PC-3 (cell line): ENCODE results near the gene NXPH1. TPM values are rescaled to one million over a fixed set of nuclear protein-coding genes. Genes with fewer than 3 reads are reported as not detected.

Experiments used
- ATAC-seq: fragments of 200-7000 bp; cut with Tn5 transposase; 2 replicates; pipeline ENCODE4 v1.9.1; 2020; ENCODE audit warnings: mild to moderate bottlenecking, moderate library complexity
- BruUV-seq: library from RNA; stranded (reverse); fragments of 400-500 nt; replicated peaks from 2 replicates; lab custom pipeline; 2021; lab: Mats Ljungman, UMichigan
- CTCF ChIA-PET: fragments of 300-600 bp; sonication (Branson Sonifier 250); formaldehyde crosslinking; loops from one replicate; lab custom pipeline; 2022; ENCODE audit warnings: antibody characterized with exemption; lab: Charles Lee
- POLR2A ChIA-PET: fragments of 300-600 bp; sonication (Branson Sonifier 250); formaldehyde crosslinking; loops from one replicate; lab custom pipeline; 2022; ENCODE audit warnings: antibody characterized with exemption; ENCODE audit not compliant: unreplicated experiment; lab: Charles Lee
- DNase-seq: peaks from one replicate; pipeline ENCODE4 v3.0.0-alpha.2; 2015
- H2AFZ ChIP-seq: fragments of 300-600 bp; sonication (generic); 2 replicates; pipeline ENCODE4 v1.6.0; 2016; ENCODE audit warnings: antibody characterized with exemption, low read length
- H3F3A ChIP-seq: fragments of 300-600 bp; sonication (generic); one replicate; pipeline ENCODE4 v1.6.0; 2017; ENCODE audit warnings: antibody characterized with exemption, low read length, control low read depth, mild to moderate bottlenecking; ENCODE audit not compliant: unreplicated experiment
- H3K27ac ChIP-seq: fragments of 300-600 bp; sonication (generic); 2 replicates; pipeline ENCODE4 v1.5.1; 2016; ENCODE audit warnings: mild to moderate bottlenecking, low read length
- H3K27me3 ChIP-seq: fragments of 300-600 bp; sonication (generic); 2 replicates; pipeline ENCODE4 v1.6.1; 2016; ENCODE audit warnings: low read length, mixed read lengths
- H3K36me3 ChIP-seq: fragments of 300-600 bp; sonication (generic); 2 replicates; pipeline ENCODE4 v1.6.1; 2016; ENCODE audit warnings: low read depth, mixed run types, low read length, mixed read lengths
- H3K4me1 ChIP-seq: fragments of 300-600 bp; sonication (generic); 2 replicates; pipeline ENCODE4 v1.5.1; 2016; ENCODE audit warnings: low read length; ENCODE audit not compliant: insufficient read depth
- H3K4me2 ChIP-seq: fragments of 300-600 bp; sonication (generic); 2 replicates; pipeline ENCODE4 v1.6.0; 2016; ENCODE audit warnings: low read length
- H3K4me3 ChIP-seq: fragments of 300-600 bp; sonication (generic); 2 replicates; pipeline ENCODE4 v1.5.1; 2016; ENCODE audit warnings: mild to moderate bottlenecking, low read length, mixed read lengths
- H3K79me2 ChIP-seq: fragments of 300-600 bp; sonication (generic); 2 replicates; pipeline ENCODE4 v1.6.1; 2017; ENCODE audit warnings: low read length, mixed read lengths
- H3K9ac ChIP-seq: fragments of 300-600 bp; sonication (generic); 2 replicates; pipeline ENCODE4 v1.6.0; 2016; ENCODE audit warnings: mild to moderate bottlenecking, low read length
- H3K9me2 ChIP-seq: fragments of 300-600 bp; sonication (generic); replicated peaks from 2 replicates; pipeline ENCODE4 v1.6.1; 2016; ENCODE audit warnings: mixed run types, low read length, mixed read lengths
- H3K9me3 ChIP-seq: fragments of 300-600 bp; sonication (generic); 2 replicates; pipeline ENCODE4 v1.6.1; 2016; ENCODE audit warnings: low read length, mixed read lengths
- H4K20me1 ChIP-seq: fragments of 300-600 bp; sonication (generic); 2 replicates; pipeline ENCODE4 v1.6.1; 2016; ENCODE audit warnings: low read length, mixed read lengths
- EZH2 ChIP-seq: fragments of 300-600 bp; sonication (generic); IDR thresholded peaks from one replicate; pipeline ENCODE4 v1.6.1; 2017; ENCODE audit warnings: antibody characterized with exemption, mild to moderate bottlenecking, low read length; ENCODE audit not compliant: unreplicated experiment
- EZH2phosphoT487 ChIP-seq: fragments of 300-600 bp; sonication (generic); IDR thresholded peaks from 2 replicates; pipeline ENCODE4 v1.6.1; 2018; ENCODE audit warnings: mild to moderate bottlenecking, antibody characterized with exemption, low read length, borderline replicate concordance
- intact Hi-C: fragments of 100-400 bp; cut with micrococcal nuclease; formaldehyde crosslinking; loops from 2 replicates; pipeline ENCODE4 v1.9.0; 2023
- total RNA-seq: library from RNA; depleted of rRNA; stranded (reverse); fragments of >200 nt; gene quantifications from 2 replicates; pipeline ENCODE4 v1.2.3, GENCODE V29; 2014
- TF ChIP-seq, protein P1 (sequence below): fragments of 300-600 bp; sonication (generic); conservative IDR thresholded peaks from 2 replicates; pipeline ENCODE4 v1.5.1; 2017; ENCODE audit warnings: antibody characterized with exemption, low read depth, mild to moderate bottlenecking, low read length

Gene NXPH1
- total RNA-seq, 1 experiment from 2014 or later: not detected

DNA sequence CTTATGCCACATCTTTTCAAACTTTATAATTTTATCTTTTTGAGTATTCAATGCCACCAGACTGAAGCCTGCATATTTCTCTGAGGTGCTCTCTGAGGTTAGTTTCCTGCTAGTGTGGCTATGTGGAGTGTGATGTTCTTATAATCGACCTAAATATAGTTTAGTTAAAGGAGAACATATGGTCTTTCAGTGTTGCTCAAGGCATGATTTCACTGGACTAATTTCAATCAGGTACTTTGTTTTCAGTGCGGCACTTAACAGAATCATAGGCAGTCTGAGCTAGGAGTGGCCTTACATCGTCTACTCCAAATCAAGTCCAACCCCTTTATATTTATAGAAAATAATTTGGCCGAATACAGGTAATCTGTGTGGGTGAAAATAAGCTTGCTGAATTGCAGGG lies 134.2 kb downstream of the NXPH1 start:
- Histone ChIP-seq H3K4me3 (no peak overlapping the region), H3K79me2 (no peaks in the 10 kb centered on the region), H3K36me3 (no peaks in the 10 kb centered on the region), H3K27me3 (no peaks in the 10 kb centered on the region), H3K9me2 (no peaks in the 10 kb centered on the region), H3K27ac (no peak overlapping the region), H3K9ac (no peak overlapping the region), H3K4me2 (no peak overlapping the region), H2AFZ (no peak overlapping the region), H4K20me1 (no peaks in the 10 kb centered on the region), H3K9me3 (0 out of 2 replicates have a peak, but pooled peaks cover 11% of the 10 kb centered on the region), H3F3A (no peaks in the 10 kb centered on the region), H3K4me1 (no peaks in the 10 kb centered on the region)
- ChIA-PET CTCF (no interaction called here), POLR2A (no interaction called here)
- no peak for DNase-seq
- TF ChIP-seq EZH2phosphoT487 (no peak), EZH2 (no peak)
- TF ChIP-seq, protein P1, sequence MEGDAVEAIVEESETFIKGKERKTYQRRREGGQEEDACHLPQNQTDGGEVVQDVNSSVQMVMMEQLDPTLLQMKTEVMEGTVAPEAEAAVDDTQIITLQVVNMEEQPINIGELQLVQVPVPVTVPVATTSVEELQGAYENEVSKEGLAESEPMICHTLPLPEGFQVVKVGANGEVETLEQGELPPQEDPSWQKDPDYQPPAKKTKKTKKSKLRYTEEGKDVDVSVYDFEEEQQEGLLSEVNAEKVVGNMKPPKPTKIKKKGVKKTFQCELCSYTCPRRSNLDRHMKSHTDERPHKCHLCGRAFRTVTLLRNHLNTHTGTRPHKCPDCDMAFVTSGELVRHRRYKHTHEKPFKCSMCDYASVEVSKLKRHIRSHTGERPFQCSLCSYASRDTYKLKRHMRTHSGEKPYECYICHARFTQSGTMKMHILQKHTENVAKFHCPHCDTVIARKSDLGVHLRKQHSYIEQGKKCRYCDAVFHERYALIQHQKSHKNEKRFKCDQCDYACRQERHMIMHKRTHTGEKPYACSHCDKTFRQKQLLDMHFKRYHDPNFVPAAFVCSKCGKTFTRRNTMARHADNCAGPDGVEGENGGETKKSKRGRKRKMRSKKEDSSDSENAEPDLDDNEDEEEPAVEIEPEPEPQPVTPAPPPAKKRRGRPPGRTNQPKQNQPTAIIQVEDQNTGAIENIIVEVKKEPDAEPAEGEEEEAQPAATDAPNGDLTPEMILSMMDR: no peak
- no TSS peak for BruUV-seq
- no peak for ATAC-seq
- intact Hi-C loops: no loop called here

DNA sequence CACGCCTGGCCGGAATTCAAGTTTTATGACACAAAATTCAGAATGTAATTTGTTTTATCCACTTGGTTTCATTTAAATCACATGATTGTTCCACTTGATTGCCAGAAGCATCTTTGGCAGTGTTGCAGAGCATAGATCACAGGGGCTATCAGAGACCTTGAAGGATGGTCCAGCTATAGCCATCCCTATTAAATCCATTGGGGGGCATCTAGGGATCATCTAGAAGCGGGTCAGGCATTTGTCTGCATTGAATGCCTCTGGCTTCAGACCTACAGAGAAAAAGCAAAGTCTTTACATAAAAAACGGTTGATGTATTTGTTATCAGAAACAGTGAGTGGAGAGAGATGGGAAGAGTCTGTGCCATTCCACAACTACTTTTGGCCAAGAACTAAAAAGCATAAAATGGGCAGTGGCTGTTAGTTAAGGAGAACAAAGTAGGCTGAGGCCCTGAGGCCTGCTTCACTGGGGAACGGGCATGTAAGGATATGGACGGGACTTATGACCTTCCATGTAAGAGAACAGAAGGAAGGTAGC lies 146.3 kb downstream of the NXPH1 start:
- intact Hi-C loops: no loop called here

DNA sequence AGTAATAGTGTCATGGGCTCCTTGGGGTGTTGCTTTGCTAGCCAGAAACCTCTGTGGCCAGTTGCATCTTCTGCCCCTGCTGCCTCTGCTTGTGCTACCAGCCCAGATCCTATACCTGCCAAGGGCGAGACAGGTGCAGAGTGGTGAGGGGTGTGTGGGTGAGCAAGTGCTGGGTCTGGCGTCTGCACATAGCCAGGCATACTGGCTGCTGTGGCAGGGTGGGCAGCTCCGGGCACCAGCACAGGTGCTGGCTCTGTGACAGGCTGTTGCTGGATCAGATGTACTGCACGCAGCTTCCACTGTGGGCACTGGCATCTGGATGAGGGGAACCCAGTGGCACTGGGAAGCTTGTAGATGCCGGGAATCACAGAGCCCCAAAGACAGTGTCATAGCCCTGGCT lies 148.4 kb downstream of the NXPH1 start:
- intact Hi-C loops: no loop called here
- H3K4me1 ChIP-seq: no peaks in the 10 kb centered on the region
- no peaks in the 10 kb centered on the region for H4K20me1 ChIP-seq
- no peaks in the 10 kb centered on the region for H3K9me2 ChIP-seq
- no peak overlapping the region for H3K4me3 ChIP-seq
- no peak overlapping the region for H3K9ac ChIP-seq
- no peak overlapping the region for H3K27ac ChIP-seq
- H2AFZ ChIP-seq: no peak overlapping the region
- no peaks in the 10 kb centered on the region for H3F3A ChIP-seq
- H3K27me3 ChIP-seq: no peaks in the 10 kb centered on the region
- H3K4me2 ChIP-seq: no peak overlapping the region
- CTCF ChIA-PET: no interaction called here
- POLR2A ChIA-PET: no interaction called here
- H3K9me3 ChIP-seq: no peaks in the 10 kb centered on the region
- no peaks in the 10 kb centered on the region for H3K36me3 ChIP-seq
- BruUV-seq: no TSS peak
- TF ChIP-seq EZH2phosphoT487: no peak
- TF ChIP-seq EZH2: no peak
- TF ChIP-seq, protein P1: no peak
- DNase-seq: no peak
- ATAC-seq: no peak
- no peaks in the 10 kb centered on the region for H3K79me2 ChIP-seq

More for the DNA sequence above, 146.3 kb downstream of the NXPH1 start:
- H2AFZ ChIP-seq: no peak overlapping the region
- H3K4me1 ChIP-seq: no peaks in the 10 kb centered on the region
- H3K27ac ChIP-seq: no peak overlapping the region
- H3K9me3 ChIP-seq: no peaks in the 10 kb centered on the region
- no peak overlapping the region for H3K9ac ChIP-seq
- H3K27me3 ChIP-seq: no peaks in the 10 kb centered on the region
- H3K79me2 ChIP-seq: no peaks in the 10 kb centered on the region
- ATAC-seq (no peak), DNase-seq (no peak)
- POLR2A ChIA-PET: no interaction called here
- no peaks in the 10 kb centered on the region for H3F3A ChIP-seq
- no peak overlapping the region for H3K4me3 ChIP-seq
- CTCF ChIA-PET: no interaction called here
- no peak for TF ChIP-seq EZH2
- TF ChIP-seq, protein P1: no peak
- TF ChIP-seq EZH2phosphoT487: no peak
- BruUV-seq: no TSS peak
- H4K20me1 ChIP-seq: no peaks in the 10 kb centered on the region
- H3K4me2 ChIP-seq: no peak overlapping the region
- no peaks in the 10 kb centered on the region for H3K36me3 ChIP-seq
- H3K9me2 ChIP-seq: no peaks in the 10 kb centered on the region
